ENCODE data around the gene STX11.

DNA sequence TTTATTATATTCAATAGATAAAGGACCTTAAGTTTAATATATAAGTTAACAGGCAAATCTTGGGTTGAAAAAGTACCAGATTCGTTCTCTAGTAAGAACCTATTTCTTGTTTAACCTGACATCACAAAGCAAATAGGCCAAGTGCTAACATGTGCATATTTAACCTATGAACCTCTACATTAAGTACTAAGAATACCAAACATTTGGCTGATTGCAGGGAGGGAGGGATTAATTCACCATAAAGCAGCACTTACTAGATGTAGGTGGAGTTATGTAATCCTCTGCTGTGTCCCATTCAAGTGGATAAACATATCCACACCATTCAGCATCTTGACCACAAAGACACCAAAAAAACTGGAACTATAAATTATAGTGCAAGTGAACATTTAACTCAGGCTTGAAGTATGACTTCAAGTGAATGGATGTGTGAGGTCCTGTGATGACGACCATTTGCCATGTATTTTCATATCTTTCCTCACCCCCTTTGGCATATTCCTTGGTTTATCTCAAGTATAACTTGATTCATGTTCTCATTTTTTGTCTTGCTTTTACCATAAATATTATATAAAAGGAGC lies 10.2 kb downstream of the STX11 start:
- no peak for TF ChIP-seq NFRKB (IDR thresholded peaks at IDR 0.05)
- no peak for TF ChIP-seq SP1 (IDR thresholded peaks at IDR 0.05)

Data from HEK293T (cell line).